GM18498 (cell line): Measurements from ENCODE around the gene TMTC1.

Source experiments
- ATAC-seq: cut with Tn5 transposase; IDR thresholded peaks from one replicate; pipeline ENCODE4 v1.9.1; 2021; ENCODE audit warnings: mild to moderate bottlenecking, moderate library complexity; ENCODE audit not compliant: unreplicated experiment

Gene TMTC1

DNA sequence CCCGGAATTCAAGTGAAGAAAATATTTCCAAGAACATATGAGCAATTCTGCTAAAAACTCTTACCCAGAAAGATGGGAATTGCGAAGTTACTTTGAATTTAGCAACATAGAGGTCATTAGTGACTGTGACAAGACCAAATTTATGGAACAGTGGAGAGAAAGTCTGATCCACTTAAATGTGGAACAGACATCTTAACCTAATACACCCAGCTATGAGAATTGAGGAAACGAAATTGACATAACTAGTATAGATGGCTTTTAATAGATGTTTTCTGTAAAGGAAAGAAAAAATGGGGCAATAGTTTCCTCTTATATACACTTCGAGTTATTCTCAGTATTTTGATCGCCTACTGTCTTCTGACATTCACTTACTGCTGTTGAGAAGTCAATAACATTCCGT, 290.9 kb downstream of the TMTC1 start:
- ATAC-seq, result no peak

GRCh38 chr12:29486972-29487371, 296.8 kb downstream of the TMTC1 start:
- ATAC-seq, result no peak

DNA sequence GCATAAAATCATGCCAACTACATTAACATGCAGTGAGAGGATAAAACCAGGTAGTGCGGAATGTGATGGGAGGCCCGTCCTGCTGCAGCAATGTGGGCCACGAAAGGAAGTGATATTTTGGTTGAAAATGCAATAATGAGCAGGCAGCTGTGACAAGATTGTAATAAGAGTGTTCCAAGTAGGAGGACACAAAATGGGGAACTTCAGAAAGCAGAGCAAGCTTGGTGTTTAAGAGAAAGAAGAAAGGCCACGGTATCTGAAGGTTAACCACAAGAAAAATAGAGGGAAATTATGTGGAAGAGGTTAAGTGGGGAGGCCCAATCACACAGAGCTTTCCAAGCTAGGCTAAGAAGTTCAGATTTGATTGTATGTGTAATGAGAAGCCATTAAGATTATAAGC, 320.5 kb downstream of the TMTC1 start:
- ATAC-seq, result no peak

DNA sequence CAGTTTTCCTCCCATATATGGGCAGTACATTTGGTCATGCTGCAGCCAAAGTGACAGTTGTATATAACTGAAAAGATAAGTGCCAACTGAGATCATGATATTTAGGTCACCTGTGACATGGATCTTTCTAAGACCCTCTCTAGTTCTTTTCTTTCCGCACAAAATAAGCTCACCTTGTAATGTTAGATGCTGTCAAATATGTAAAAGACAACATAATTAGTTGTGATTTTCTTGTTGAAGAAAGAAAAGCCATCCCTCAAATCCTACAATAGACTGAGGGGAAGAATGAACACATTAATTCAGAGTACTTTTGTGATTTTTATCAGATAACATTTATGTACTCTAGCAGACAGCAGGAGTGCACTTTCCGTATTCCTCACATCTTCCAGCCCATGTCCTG, 323.7 kb downstream of the TMTC1 start:
- ATAC-seq, result no peak

GRCh38 chr12:29455087-29455486, 328.7 kb downstream of the TMTC1 start:
- no peak for ATAC-seq

- ATAC-seq, result no peak
Measured at GRCh38 chr12:29451888-29452287, 331.9 kb downstream of the TMTC1 start.
